SIG-M5 (cell line): Measurements from ENCODE around the gene LLGL1.
A peak's percentile ranks its signal among the peaks of the same experiment; 100 is the strongest.

Experiments used
- DNase-seq: peaks from one replicate; lab custom pipeline; 2025; lab: John Stamatoyannopoulos, UW

Gene LLGL1

GRCh38 chr17:18225121-18225641 is at the start of gene LLGL1:
Gene LLGL1 (plus strand): TSS chr17:18225635. CDS start chr17:18225683, 48 bp downstream.
- DNase-seq = peak; percentile 64

DNA sequence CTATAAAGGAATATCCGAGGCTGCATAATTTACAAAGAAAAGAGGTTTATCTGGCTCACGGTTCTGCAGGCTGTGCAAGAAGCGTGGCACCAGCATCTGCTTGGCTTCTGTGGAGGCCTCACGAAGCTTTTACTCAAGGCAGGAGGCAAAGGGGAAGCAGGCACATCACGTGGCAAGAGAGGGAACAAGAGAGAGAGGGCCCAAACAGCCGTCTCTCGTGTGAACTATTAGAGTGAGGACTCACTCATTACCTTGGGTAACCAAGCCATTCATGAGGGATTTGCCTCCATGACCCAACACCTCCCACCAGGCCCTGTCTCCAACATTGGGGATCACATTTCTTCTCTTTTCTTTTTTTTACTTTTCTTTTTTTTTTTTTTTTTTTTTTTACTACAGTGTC is 49.3 kb upstream of the LLGL1 start:
- DNase-seq = no peak

- no peak for DNase-seq
Observed at GRCh38 chr17:18177133-18177532, 48.3 kb upstream of the LLGL1 start.

- DNase-seq = no peak
Observed at GRCh38 chr17:18177722-18178121, 47.7 kb upstream of the LLGL1 start.

GRCh38 chr17:18179196-18179595 is 46.2 kb upstream of the LLGL1 start:
- DNase-seq = no peak

GRCh38 chr17:18179804-18180203 is 45.6 kb upstream of the LLGL1 start:
- no peak for DNase-seq

- DNase-seq = no peak
Observed at GRCh38 chr17:18181358-18181757, 44.1 kb upstream of the LLGL1 start.

- DNase-seq = no peak
Observed at GRCh38 chr17:18182110-18182977, 43.1 kb upstream of the LLGL1 start.

GRCh38 chr17:18182978-18183333 is 42.5 kb upstream of the LLGL1 start:
- no peak for DNase-seq

GRCh38 chr17:18183334-18184142 is 41.9 kb upstream of the LLGL1 start, which contains the start of gene ALKBH5:
Gene ALKBH5 (plus strand): TSS chr17:18183828. CDS start chr17:18184244, 416 bp downstream.
- peak; percentile 96 for DNase-seq

- DNase-seq = no peak
Observed at GRCh38 chr17:18184143-18185031, 41.0 kb upstream of the LLGL1 start.

DNA sequence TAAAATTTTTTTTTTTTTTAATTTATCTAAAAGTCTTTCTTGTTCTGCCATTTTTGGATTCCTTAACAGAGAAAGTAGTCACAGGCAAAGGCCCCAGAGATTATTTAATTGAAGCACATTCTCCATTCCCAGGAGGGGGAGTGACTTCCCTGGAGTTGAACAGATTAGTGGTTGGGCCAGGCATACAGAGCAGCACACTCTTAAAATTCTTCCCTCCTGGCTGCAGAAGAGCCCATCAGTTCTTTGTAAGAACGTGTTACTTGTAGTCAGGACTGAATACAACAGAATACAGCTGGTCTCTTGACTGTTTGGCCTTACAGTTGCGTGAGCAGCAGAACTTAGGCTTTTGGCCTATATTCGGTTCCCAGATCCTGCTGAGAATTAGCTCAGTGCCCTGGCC is 40.0 kb upstream of the LLGL1 start:
- no peak for DNase-seq

- no peak for DNase-seq
Observed at GRCh38 chr17:18185832-18186626, 39.4 kb upstream of the LLGL1 start.

DNA sequence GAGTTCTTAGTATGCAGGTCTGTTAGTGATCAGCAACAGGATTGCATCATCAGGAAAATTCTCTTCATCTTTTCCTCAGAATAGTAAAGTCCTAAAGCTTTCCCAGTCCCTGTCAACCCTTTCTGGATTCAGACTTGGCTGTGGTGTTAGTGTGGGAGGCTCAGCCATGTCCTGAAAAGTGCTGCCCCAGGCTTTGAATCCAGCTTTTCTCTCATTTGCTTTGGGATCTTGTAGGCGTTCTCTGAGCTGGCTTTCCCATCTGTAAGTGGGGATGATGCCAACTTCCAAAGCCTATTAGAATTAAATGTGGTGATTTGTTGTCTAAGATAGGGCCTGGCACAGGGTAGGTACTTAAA is 38.8 kb upstream of the LLGL1 start:
- DNase-seq = no peak

DNA sequence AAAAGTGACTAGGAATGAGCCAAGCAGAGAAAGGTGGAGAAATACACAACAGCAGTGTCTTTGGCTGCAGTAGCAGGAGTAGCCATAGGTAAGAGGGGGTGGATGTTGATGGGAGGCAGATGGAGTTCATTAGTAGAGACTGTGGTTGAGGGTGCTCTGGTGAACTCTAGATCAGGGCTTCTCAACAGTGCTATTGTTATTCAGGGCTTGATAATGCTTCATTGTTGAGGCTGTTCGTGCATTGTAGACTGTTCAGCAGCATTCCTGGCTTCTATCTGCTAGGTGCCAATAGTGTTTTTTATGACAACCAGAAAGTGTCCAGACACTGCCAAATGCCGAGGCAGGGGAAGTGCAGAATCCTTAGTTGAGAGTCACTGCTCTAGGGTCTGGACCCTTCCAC is 38.2 kb upstream of the LLGL1 start:
- no peak for DNase-seq

GRCh38 chr17:18187821-18188761 is 37.3 kb upstream of the LLGL1 start:
- no peak for DNase-seq

DNA sequence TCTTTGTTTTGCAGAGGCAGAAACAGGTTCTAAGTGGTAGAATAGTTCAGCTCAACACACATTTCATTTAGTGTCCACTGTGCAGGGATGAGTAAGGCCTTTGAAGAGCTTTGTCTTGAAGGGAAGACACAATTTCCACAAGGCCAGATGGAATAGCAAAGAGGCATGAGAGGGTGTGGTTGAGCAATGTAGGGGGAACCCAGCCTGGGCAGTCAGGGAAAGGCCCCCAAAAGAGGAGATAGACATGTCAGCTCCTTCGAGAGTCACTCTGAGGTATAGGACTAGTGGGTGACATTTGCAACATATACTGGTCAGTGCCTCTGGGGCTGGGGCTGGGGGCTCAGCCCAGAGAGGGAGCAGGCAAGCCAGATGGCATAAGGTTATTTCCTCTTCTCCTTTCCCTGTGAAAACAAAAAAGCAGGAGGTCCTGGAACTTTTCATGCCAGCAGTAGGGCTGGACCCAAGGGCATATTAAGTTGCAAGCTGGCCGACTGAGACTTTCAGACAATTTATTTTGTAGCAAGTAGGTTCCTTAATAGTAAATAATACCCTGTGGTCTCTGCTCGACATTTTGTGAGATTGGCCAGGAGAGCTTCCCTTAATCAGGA is 34.7 kb upstream of the LLGL1 start:
- no peak for DNase-seq

- DNase-seq = no peak
Observed at GRCh38 chr17:18191236-18191667, 34.2 kb upstream of the LLGL1 start.

- no peak for DNase-seq
Observed at GRCh38 chr17:18191967-18192366, 33.5 kb upstream of the LLGL1 start.
